ENCODE results near the gene CEMIP2. TPM values are rescaled to one million over a fixed set of nuclear protein-coding genes. Genes with fewer than 3 reads are reported as not detected.
A peak's percentile ranks its signal among the peaks of the same experiment; 100 is the strongest.
"Not testable (repeated sequence)": the region's sequence is repeated elsewhere in the genome, so short reads cannot be mapped to it uniquely, and the experiment has no call there.

The CEMIP2 gene, protein sequence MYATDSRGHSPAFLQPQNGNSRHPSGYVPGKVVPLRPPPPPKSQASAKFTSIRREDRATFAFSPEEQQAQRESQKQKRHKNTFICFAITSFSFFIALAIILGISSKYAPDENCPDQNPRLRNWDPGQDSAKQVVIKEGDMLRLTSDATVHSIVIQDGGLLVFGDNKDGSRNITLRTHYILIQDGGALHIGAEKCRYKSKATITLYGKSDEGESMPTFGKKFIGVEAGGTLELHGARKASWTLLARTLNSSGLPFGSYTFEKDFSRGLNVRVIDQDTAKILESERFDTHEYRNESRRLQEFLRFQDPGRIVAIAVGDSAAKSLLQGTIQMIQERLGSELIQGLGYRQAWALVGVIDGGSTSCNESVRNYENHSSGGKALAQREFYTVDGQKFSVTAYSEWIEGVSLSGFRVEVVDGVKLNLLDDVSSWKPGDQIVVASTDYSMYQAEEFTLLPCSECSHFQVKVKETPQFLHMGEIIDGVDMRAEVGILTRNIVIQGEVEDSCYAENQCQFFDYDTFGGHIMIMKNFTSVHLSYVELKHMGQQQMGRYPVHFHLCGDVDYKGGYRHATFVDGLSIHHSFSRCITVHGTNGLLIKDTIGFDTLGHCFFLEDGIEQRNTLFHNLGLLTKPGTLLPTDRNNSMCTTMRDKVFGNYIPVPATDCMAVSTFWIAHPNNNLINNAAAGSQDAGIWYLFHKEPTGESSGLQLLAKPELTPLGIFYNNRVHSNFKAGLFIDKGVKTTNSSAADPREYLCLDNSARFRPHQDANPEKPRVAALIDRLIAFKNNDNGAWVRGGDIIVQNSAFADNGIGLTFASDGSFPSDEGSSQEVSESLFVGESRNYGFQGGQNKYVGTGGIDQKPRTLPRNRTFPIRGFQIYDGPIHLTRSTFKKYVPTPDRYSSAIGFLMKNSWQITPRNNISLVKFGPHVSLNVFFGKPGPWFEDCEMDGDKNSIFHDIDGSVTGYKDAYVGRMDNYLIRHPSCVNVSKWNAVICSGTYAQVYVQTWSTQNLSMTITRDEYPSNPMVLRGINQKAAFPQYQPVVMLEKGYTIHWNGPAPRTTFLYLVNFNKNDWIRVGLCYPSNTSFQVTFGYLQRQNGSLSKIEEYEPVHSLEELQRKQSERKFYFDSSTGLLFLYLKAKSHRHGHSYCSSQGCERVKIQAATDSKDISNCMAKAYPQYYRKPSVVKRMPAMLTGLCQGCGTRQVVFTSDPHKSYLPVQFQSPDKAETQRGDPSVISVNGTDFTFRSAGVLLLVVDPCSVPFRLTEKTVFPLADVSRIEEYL (N-terminal part only)
- total RNA-seq = 204 and 216 TPM in 2 replicates

DNA sequence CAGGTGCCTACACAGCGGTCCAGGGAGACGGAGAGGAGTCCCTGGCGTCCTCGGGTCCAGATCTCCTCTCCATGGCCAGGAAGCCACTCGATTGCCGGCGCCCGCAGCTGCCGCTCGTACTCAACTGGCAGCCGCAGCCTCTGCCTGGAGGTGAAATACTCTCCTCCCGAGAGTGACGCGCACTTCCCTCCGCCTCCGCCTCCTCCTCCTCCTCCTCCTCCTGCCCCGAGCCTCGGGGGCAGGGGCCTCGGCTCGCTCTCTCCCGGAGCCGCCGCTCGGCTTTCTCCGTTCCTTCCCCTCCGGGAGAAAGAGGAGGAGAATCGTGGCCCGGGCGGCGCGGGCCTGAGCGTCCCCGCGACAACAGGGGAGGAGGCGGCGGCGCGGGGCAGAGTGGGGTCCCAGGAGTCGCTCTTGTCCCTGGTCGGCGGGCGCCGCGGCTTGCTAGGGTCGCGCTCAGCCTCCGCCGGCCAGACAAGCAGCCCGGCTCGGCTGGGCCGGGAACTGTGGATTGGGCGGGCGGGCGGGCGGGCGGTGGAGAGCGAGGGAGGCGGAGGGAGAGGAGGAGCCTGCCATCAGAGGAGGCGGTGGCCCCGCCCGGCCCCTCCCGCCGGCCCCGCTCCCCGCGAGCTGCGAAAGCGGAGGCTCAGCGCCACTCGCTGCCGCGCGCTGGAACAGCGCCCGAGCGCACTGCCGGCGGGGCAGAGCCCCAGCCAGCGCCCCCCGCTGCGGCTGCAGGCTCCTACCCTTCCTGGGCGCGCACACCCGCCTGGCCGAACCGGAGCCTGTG lies at the start of gene CEMIP2:
Gene CEMIP2 (minus strand): TSS at position 126 of the 787 bp plus-strand sequence. CDS start 18,140 bp downstream, outside the sequence.
- DNase-seq = peak; percentile 94

DNA sequence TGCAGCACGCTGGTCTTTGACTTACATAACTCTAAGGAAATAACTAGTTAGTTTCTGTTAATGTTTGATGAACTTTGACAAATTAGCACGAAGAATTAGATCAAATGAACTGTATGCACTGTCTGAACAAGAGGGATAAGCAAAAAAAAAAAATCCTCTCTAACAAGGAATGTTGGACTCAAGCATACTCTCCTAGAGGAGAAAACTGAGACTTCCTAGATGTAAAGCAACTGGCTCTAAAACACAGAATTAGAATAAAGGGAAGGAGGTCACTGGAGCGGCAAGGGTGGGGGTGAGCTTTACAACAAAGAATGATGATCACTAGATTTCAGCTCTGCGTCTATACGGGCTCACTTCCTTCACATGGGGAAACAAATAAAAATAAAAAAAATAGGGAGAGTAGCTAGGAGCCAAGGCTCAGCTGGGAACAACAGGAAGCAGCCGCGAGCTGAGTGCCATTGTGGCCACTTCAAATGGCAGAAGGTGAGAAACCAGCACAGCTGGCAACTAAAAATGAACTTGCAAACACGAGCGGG lies 48.7 kb upstream of the CEMIP2 start:
- DNase-seq = peak; percentile 61

DNA sequence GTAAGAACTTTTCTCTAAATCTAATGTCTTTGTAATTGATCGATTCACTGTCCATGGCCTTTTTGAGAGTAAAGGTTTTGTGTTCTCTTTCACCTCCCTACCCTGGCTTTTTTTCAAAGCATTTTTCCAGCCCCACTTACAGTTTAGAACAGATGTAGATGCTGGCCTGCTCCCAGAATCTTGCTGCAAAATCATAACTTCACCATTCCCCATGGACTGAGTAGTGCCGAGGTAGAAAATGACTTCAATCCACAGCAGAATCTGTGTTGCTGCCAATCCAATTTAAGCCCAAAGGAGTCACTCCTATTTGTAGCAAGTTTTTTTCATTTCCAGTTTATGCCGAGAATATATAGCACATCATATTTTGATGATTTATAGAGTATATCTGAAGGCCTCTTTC lies 46.5 kb upstream of the CEMIP2 start:
- no peak for DNase-seq

DNA sequence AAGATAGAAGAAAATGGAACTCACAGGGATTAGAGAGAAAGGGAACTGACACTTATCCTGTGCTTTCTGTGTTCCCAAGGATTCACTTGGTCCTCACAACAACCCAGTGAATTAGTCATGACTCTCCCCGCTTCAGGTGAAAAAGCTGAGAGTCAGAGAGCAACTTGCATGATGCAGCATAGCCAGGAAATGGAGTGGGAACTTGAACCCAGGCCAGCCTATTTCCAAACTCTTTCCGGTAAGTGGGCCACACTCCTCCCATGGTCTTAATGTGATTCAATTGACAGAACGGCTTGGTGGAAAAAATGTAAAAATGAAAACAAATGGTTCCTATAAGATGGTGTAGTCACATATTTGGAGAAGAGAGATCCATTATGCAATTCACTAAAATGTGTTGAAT lies 45.9 kb upstream of the CEMIP2 start:
- DNase-seq = peak; percentile 30

DNA sequence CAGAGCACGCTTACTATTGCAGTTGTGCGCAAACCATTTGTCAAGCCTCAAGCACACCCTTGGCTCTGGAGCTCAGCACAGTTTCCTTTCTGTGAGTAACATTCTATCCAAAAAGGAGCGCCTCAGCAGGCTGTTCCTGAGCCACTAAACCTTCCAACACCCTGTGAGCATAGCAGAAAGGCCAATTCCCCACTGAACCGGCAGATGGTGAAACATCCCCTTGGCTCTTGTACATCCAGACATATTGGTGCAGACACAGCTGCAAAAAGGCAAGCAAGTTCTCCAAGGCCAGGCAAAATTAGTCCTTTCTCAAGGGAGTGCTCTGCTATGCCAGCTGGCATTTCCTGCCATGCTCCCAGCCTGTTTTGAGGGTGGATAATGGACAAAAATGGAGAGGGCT lies 44.1 kb upstream of the CEMIP2 start:
- peak; percentile 19 for DNase-seq

DNA sequence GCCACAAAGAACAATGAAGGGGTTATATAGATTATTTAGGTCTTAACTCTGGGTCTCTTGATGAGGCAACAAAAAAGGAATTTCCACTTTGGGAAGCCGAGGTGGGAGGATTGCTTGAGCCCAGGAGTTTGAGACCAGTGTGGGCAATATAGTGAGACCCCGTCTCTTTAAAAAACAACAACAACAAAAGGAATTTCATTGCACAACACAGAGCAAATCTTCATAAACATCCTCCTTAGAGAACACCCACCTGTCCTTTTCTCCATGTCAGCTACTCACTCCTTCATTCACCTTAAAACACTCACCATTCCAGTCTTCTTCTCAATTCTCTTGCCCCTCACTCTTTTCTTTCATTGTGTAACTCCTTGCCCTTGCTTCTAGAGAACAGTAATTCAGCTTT lies 39.8 kb upstream of the CEMIP2 start:
- no peak for DNase-seq

DNA sequence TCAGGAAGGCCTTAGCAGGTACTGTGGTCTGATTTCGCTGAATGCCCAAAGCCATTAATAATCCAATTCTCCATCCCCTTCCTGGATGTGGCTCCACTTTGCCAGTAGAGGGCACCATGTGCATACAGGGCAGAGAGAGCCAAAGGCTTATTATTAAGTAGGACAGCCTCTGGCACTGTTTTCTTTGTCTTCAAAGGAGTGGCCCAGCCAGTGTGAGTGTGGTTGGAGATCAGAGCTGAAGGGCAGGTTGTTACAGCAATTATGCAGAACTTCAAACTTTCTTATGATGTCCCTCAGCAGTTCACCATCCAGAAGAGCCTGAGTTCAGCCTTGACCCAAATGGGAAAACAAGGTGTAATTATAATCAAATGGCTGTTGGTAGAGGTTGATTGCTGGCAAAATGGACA lies 38.6 kb upstream of the CEMIP2 start:
- peak; percentile 83 for DNase-seq

DNA sequence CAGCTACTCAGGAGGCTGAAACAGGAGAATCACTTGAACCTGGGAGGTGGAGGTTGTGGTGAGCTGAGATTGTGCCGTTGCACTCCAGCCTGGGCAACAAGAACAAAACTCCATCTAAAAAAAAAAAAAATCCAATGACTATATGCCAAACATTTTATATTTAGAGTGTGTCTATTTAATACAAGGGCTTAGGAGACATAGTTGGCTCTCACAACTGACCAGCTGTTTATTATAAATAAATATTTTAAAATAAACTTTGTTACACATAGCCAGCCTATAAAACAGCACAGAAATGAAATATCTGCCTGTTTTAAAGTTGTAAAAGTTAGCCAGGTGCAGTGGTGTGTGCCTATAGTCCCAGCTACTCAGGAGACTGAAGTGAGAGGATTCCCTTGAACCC lies 36.8 kb upstream of the CEMIP2 start:
- DNase-seq = not testable (repeated sequence)

DNA sequence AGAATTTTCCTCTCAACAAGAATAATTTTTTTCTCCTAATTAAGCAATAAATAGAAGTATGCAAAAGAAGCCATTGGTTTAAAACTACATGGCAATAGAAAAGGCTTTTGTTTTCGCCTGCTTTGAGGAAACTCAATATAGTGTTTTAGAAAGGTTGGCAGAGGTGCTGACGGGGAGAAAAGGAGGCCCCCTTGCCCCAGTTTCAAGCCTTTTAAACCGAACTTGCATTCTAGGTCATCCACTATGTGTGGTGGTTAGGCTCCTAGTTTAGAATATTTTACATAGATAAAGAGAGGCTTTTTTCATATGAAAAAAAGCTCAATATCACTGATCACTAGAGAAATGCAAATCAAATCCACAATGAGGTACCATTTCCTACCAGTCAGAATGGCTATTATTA lies 33.5 kb upstream of the CEMIP2 start:
- DNase-seq = no peak

DNA sequence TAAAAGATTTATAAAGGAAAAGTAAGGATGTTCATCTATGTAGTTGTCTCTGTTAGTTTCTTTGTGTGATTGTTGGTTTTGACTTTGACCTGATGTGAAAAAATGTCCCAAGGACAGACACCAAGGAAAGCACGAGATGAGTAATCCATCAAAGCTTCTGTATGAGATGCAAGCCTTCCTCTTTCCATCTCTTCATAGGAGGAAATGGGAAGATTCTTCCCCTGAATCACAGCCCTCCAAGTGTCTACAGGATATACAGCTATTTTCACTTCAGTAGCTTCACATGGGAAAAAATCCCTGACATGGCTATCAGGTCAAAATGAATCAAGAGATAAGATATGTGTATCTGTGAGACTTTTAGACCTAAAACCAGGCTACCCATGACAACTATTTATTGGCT lies 29.0 kb upstream of the CEMIP2 start:
- no peak for DNase-seq

DNA sequence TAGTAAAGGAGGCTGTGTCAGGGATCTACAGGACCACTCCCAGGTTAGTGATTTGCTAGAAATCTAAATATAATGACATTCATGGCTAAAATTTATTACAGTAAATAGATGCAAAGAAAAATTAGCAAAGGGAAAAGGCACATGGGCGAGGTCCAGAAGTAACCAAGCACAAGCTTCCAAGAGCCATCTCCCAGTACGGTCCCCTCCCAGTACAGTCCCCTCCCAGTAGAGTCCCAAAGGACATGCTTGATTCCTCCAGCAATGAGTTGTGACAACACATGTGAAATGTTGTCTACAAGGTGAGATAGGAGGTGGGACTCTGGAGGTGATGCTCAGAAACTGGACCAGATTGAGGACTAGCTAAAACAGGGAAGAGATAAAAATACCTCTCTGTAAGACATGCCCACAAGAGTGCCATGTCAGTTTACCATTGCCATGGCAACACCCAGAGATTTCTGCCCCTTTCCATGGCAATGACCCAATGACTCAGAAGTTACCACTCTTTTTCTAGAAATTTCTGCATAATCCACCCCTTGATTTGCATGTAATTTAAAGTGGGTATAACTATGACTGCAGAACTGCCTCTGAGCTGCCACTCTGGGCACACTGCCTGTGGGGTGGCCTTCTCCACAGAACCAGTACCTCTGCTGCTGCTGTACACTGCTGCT lies 27.9 kb upstream of the CEMIP2 start:
- no peak for DNase-seq

DNA sequence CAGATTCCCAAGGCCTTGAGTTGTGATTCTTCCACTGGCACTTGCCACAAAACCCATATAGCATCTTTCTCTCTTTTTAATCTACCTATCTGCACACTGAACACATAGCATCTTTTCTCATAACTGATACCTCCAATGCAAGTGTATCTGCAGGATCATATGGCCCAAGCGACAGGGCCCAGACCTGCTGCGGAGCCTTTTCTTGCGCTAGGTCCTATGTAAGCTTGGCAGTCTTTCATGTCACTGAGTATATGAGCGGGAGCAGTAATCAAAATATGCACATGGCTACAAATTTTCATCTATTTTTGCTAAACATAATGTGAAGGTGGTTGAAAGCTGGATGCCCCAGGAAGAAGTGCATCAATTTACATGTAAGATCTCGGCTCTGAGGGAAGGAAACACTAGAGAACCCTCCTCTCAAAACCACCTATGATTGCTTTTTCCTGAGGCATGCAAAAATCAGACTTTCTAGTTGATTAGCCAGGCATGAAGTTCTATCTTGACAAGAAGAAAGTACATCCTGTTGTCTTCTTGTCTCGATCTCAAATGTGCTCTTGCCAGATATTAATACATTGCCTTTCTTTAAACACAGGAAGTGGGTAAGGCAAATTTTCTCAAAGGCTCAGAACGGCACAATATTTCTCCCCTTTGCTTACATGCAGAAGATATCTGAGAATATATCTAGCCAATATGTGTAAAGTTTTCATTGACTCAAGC lies 26.9 kb upstream of the CEMIP2 start:
- no peak for DNase-seq

DNA sequence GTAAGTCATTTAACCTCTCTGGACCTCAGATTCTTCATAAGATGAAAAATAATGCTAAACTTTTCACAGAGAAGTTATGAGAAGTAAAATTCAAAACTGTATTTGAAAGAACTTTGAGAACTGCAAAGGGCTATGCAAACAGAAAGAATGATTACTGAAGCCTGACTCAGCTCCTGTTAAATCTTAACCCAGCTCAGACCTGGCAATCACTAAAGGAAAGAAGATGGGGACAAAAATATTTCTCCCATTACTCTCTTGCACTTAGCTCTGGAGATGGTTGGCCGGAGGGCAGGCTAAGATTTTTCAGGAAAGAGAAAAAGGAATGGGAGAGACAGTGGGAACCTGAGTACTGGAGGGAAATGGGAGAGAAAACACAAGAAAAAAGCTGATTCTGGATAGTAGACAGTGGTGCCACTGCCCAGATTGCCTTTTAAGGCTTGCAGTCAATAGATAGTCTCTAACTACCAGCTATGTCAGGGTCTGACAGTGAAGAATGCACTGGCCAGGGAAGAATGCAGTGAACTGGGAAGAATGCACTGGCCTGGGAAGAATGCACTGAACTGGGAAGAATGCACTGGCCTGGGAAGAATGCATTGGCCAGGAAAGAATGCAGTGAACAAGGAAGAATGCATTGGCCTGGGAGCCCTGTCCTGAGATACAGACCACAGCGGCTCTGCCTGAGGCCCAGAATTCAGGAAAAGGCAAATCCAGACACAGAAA lies 25.2 kb upstream of the CEMIP2 start:
- DNase-seq = no peak

DNA sequence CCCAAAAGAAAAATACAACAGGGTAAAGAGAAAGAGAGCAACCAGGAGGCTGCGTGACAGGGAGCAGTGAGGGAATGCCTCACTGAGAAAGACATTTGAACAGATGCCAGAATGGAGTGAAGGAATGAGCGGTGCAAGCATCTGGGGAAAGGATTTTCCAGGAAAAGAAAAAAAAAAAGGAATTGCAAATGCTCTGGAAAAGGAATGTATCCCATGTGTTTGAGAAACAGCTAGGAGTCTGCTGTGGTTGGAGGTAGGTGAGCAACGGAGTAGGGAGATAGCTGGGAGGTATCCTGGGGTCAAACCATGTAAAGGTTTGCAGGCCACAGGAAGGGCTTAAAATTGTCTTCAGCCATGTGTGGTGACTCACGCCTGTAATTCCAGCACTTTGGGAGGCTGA lies 23.6 kb upstream of the CEMIP2 start:
- DNase-seq = no peak

DNA sequence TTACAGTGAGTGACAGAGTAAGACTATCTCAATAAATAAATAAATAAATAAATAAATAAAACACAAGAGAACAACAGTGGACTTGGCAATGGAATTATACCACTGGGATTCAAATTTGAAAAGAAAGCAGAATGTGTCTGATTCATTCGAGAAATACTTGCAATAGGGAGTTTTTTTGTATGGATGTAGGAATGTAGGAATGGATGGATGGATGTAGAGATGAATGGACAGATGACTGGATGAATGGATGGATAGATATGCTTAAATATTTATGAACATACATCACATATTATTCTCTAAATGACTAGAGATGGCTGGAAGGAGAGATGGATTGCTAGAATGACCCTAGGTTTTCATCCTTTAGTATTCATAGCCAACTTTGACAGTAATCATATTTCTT lies 22.0 kb upstream of the CEMIP2 start:
- DNase-seq = no peak

DNA sequence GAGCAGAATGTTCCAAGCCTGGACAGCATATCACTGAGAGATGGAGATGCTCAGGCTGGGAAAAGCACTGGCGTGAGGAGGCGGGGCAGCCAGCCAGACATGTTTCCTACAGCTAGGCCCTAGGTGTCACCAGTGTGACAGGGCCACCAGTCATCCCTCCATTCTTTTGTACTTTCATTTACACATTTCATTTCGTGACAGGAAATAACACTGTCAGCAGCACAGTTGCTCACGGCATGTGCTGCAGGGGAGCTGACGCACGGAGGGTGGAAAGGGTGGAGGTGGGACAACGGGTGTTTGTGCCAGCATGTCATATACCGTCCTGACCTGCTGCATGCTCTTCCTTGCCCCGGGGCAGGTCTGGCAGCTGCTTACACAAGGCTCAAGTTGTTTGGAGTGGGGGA lies 14.8 kb upstream of the CEMIP2 start:
- no peak for DNase-seq

DNA sequence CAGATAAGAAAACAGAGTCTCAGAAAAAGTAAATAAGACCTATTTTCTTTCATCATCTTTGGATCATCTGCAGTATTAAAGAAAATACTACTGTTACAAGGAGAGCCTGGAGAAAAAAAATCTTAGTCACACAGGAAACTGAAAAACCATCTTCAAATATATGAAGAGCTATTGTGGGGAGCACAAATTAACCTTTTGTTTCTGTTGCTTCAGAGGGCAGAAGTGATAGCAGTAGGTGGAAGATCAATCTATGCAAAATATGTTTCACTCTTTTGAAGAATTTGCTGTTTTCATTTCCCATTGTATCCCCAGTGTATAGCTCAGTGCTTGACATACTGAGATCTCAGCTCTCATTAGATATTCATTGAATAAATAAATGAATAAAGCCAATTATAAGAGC lies 13.1 kb upstream of the CEMIP2 start:
- DNase-seq = no peak

DNA sequence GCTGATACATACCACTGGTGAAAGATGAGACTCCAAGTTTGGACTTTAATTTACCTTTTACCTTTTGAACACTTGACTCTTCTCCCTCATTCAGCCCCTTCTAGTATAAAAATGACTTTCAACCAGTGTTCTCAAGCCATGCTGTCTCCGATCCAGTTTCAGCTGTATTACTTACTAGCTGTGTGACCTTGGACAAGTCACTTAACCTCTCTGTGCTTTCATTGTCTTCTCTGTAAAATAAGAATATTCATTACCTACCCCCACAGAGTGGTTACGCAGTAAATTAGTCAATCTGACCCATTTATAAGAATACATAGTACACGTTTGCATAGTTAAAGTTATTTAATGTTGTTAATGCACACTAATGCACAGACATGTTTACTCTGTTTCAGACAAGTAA lies 12.6 kb upstream of the CEMIP2 start:
- DNase-seq = no peak

DNA sequence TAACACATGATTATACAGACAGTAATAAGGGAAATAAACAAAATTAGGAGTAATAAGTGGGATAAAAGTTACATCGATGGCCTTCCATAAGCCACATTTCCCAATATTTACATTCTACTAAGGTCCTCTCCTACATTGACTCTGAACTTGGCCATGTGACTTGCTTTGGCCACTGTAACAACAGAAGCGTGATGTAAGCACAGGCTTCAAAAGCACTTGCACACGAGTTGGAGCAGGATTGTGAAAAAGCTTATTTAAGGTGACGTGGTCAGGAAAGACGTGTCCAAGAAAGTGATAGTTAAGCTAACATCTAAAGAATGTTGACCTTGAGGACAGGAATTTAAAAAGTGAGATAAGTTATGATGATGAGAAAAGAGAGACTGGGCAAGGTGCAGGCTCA lies 9.8 kb upstream of the CEMIP2 start:
- DNase-seq = no peak

DNA sequence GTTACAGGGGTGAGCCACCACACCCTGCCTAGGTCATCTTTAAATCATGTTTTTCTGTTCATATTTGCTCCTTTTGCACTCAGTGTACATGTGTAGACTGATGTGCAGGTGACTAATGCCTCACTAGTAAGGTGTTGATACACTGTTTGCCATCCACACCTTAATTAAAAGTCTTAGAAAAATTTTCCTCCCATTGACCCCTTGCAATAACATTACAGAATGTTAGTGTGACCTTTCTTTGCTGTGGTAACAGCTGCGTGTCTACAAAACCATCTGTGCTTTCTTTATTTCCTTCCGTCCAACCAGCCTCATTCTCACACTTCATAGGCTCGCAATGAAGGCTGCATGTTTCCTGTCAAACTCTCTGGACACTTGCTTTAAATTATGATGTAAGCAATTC lies 6.6 kb upstream of the CEMIP2 start:
- DNase-seq = no peak
